Mucosa of rectum (tissue), 2 donors: ENCODE results near the gene ALDOA.

ENCODE experiments used
- H3K27ac ChIP-seq, 2 donors: one replicate each; pipeline ENCODE4 v1.7.0; 2013; ENCODE audit warnings: inconsistent platforms in 2 of 2, low read depth in 2 of 2, low read length in 2 of 2
- H3K27me3 ChIP-seq, 2 donors: one replicate each; pipeline ENCODE4 v1.7.0; 2013; ENCODE audit warnings: low read length in 2 of 2; ENCODE audit not compliant: control insufficient read depth in 2 of 2, insufficient read depth in 2 of 2
- H3K36me3 ChIP-seq, 2 donors: one replicate each; pipeline ENCODE4 v1.7.0; 2013; ENCODE audit warnings: low read length in 2 of 2; ENCODE audit not compliant: control insufficient read depth in 2 of 2, insufficient read depth in 2 of 2
- H3K4me1 ChIP-seq, 2 donors: one replicate each; pipeline ENCODE4 v1.7.0; 2013; ENCODE audit warnings: low read length in 2 of 2, mild to moderate bottlenecking in 1 of 2; ENCODE audit not compliant: control insufficient read depth in 2 of 2, insufficient read depth in 2 of 2
- H3K4me3 ChIP-seq, 2 donors: one replicate each; pipeline ENCODE4 v1.7.0; 2013; ENCODE audit warnings: low read length in 2 of 2
- H3K9ac ChIP-seq, 2 donors: one replicate each; pipeline ENCODE4 v1.7.0; 2013; ENCODE audit warnings: low read length in 2 of 2, low read depth in 1 of 2, mild to moderate bottlenecking in 1 of 2
- H3K9me3 ChIP-seq, 2 donors: one replicate each; pipeline ENCODE4 v1.7.0; 2013; ENCODE audit warnings: low read length in 2 of 2; ENCODE audit not compliant: control insufficient read depth in 2 of 2
- donor health status: healthy.
- donor health status: Normal muscosa, but diverticular disease.

The ALDOA gene

DNA sequence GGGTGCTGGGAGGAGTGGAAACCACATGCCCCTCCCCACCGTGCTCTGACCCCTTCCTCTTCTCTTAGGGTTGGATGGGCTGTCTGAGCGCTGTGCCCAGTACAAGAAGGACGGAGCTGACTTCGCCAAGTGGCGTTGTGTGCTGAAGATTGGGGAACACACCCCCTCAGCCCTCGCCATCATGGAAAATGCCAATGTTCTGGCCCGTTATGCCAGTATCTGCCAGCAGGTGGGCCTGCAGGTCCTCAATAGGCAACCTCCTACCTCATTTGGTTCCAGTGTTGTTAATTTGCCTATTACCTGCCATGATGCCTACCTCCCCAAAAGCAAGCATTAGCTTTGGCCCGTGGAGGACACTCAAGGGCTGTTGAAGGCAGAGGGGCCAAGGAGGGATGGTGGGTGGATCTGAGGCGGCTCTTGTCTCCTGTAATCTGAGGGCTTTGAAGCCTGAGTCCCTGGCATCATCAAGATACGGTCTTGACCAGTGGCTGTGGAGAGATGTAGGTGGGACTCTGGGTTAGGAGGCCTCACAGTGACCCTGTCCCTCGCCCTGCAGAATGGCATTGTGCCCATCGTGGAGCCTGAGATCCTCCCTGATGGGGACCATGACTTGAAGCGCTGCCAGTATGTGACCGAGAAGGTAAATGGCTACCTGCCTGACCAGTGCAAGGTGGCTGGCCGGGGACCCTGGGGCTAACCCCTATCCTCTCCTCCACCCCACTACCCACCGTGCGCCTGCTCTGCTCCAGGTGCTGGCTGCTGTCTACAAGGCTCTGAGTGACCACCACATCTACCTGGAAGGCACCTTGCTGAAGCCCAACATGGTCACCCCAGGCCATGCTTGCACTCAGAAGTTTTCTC is 3.4 kb downstream of the ALDOA start:
- Histone ChIP-seq H3K9ac (peak overlapping the region in 1 of 2 donors; percentile 56), H3K27me3 (no peaks in the 10 kb centered on the region), H3K4me1 (peaks cover 28 to 40% of the 10 kb centered on the region in 2 donors), H3K9me3 (no peaks in the 10 kb centered on the region), H3K36me3 (peaks cover 48 to 50% of the 10 kb centered on the region in 2 donors), H3K27ac (peak overlapping the region in 1 of 2 donors; percentile 63), H3K4me3 (no peak overlapping the region)

GRCh38 chr16:30069611-30070462 is 4.3 kb downstream of the ALDOA start:
- Histone ChIP-seq H3K27me3 (no peaks in the 10 kb centered on the region), H3K4me3 (no peak overlapping the region), H3K4me1 (peaks cover 23 to 36% of the 10 kb centered on the region in 2 donors), H3K9me3 (no peaks in the 10 kb centered on the region), H3K27ac (no peak overlapping the region), H3K9ac (no peak overlapping the region), H3K36me3 (peaks cover 48 to 50% of the 10 kb centered on the region in 2 donors)

DNA sequence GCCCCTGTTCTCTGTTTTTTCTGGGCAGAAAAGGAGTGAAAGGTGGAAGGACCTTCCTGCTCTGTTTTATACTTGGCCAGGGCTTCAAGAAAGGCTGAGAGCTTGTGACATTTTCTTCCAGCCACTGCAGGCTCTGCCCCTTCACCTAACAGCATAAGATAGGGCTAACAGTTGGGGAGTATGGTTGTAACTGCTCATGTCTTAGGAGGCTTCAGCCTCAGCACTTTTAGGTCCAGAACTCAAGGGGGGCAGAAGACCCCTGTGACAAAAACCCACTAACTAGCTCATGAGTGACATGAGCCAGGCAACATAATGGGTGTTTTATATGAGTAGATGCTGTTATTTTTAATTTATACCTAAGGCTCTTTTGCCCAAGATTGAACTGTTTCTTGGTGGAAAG is 4.9 kb downstream of the ALDOA start:
- Histone ChIP-seq H3K4me3 (no peak overlapping the region), H3K4me1 (peaks cover 23 to 36% of the 10 kb centered on the region in 2 donors), H3K36me3 (peaks cover 48 to 50% of the 10 kb centered on the region in 2 donors), H3K9ac (no peak overlapping the region), H3K27me3 (no peaks in the 10 kb centered on the region), H3K27ac (no peak overlapping the region), H3K9me3 (no peaks in the 10 kb centered on the region)

DNA sequence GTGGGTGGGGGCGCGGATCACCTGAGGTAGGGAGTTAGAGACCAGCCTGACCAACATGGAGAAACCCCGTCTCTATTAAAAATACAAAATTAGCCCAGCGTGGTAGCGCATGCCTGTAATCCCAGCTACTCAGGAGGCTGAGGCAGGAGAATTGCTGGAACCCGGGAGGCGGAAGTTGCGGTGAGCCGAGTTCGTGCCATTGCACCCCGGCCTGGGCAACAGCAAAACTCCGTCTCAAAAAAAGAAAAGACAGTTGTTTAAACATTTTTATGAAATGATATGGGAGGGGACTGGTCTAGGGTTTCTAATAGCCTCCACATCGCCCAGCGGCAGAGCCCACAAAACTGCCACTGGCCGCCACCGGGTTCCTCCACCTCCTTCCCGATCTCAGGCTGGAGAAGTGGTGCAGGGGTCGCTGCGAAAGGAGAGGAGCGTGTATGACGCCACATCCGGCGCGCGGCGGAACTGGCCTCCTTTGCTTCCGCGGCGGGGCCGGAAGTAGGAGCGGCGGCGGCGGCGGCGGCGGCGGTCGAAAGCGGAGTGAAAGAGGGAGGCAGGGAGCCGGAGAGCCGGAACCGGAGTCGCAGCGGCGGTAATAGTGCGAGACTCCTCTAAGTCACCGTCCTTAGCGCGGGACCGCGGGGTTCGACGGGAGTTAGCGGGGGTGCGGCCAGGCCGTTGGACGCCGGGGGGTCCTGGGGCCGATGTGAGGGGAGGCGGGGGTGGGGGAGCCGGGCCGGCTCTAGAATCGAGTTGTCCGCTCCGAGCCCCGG is 10.1 kb downstream of the ALDOA start, which contains the start of gene PPP4C:
Gene PPP4C, plus strand, starts transcription at position 492 of the 773 bp plus-strand sequence. CDS start 384 bp downstream, outside the sequence.
- Histone ChIP-seq H3K9ac (peak within 1 kb of the TSS; percentile 92 to 93), H3K9me3 (no peaks in the 10 kb centered on the region), H3K4me1 (peaks cover 9 to 14% of the 10 kb centered on the region in 2 donors), H3K27me3 (no peaks in the 10 kb centered on the region), H3K27ac (peak within 1 kb of the TSS; percentile 91 to 92), H3K36me3 (peaks cover 34 to 43% of the 10 kb centered on the region in 2 donors), H3K4me3 (peak within 1 kb of the TSS; percentile 85 to 89)

GRCh38 chr16:30076276-30076791 is 10.8 kb downstream of the ALDOA start:
- H3K9ac ChIP-seq: peak overlapping the region; percentile 92 to 93
- no peaks in the 10 kb centered on the region for H3K27me3 ChIP-seq
- H3K9me3 ChIP-seq: no peaks in the 10 kb centered on the region
- H3K4me3 ChIP-seq: peak overlapping the region; percentile 85 to 89
- H3K4me1 ChIP-seq: peaks cover 9 to 14% of the 10 kb centered on the region in 2 donors
- H3K27ac ChIP-seq: peak overlapping the region; percentile 91 to 92
- peaks cover 36 to 43% of the 10 kb centered on the region in 2 donors for H3K36me3 ChIP-seq

DNA sequence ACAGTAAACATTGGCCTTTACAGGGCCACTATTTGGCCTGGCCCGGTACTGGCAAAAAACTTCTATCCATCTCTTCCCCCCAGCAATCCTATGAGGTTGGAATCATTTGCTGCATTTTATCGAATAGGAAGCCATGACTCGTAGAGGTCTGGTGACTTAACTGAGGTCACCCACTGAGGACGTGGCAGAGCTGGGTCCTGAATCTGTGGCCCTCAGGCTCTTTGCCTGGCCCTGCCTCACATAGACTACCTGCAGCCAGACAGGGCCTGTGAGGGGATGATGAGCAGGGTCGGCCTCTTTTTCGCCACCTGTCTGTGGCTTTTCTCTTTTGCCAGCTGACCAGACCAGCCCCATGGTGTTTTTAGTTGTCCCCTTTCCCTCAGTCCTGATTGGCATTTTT is 12.1 kb downstream of the ALDOA start:
- Histone ChIP-seq H3K9ac (no peak overlapping the region), H3K27ac (no peak overlapping the region), H3K36me3 (peaks cover 33 to 43% of the 10 kb centered on the region in 2 donors), H3K4me1 (peaks cover 9 to 14% of the 10 kb centered on the region in 2 donors), H3K9me3 (no peaks in the 10 kb centered on the region), H3K27me3 (no peaks in the 10 kb centered on the region), H3K4me3 (no peak overlapping the region)

DNA sequence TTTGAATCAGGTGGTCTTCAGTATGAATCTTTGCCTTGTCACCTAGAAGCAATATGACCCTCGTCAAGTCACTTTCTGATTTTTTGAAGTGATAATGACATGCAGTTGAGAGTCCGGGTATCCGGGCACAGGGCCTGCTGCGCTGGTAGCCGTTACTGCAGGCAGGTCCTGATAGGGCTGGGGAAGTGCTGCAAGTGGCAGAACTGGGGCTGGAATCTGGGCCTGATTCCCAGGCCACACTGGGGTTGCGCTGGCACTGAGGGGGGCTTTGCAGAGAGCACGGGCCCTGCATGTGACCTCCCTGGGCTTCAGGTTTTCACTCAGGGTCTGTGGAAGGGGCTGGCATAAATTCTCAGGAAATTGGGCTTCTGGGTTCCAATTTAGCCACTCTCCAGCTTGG is 13.2 kb downstream of the ALDOA start:
- Histone ChIP-seq H3K9me3 (no peaks in the 10 kb centered on the region), H3K4me1 (peaks cover 9 to 14% of the 10 kb centered on the region in 2 donors), H3K4me3 (no peak overlapping the region), H3K27me3 (no peaks in the 10 kb centered on the region), H3K36me3 (peaks cover 44 to 54% of the 10 kb centered on the region in 2 donors), H3K9ac (no peak overlapping the region), H3K27ac (no peak overlapping the region)

GRCh38 chr16:30079480-30079879 is 13.9 kb downstream of the ALDOA start:
- H3K36me3 ChIP-seq: peaks cover 52 to 61% of the 10 kb centered on the region in 2 donors

DNA sequence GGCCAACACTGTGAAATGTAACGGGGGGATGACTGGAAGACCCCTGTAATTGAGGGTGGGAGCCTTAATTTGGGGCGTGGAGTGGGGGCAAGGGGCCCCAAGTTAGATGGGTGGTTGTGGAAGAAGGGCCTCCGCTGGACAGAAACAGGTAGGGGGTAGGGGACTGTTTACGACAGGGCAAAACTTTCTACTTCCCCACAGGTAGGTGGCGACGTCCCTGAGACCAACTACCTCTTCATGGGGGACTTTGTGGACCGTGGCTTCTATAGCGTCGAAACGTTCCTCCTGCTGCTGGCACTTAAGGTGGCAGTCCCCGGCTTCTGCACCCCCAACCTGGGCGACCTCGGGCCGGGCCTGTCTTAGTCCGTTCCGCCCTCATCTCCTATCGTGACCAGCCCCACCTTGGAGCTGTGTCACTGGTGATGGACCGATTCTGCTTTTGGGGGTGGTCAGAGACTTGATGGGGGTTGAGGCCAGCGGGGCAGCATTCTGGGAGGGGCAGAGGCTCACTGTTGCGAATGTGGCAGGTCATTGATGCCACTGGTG is 17.1 kb downstream of the ALDOA start:
- Histone ChIP-seq H3K36me3 (peaks cover 57 to 59% of the 10 kb centered on the region in 2 donors), H3K27me3 (no peaks in the 10 kb centered on the region), H3K9me3 (no peaks in the 10 kb centered on the region)

More at GRCh38 chr16:30079480-30079879, 13.9 kb downstream of the ALDOA start:
- Histone ChIP-seq H3K4me3 (no peak overlapping the region), H3K27ac (no peak overlapping the region), H3K4me1 (peaks cover 9 to 14% of the 10 kb centered on the region in 2 donors), H3K9ac (no peak overlapping the region), H3K9me3 (no peaks in the 10 kb centered on the region), H3K27me3 (no peaks in the 10 kb centered on the region)

More for the DNA sequence above, 17.1 kb downstream of the ALDOA start:
- no peak overlapping the region for H3K27ac ChIP-seq
- no peak overlapping the region for H3K9ac ChIP-seq
- H3K4me3 ChIP-seq: no peak overlapping the region
- peaks cover 0 to under 1% of the 10 kb centered on the region in 2 donors for H3K4me1 ChIP-seq
